Breast epithelium (tissue), 4 donors: ENCODE data around the gene MGAT4A. TPM values are rescaled to one million over a fixed set of nuclear protein-coding genes. Genes with fewer than 3 reads are reported as not detected.

Experiments
- DNase-seq, 2 donors: peaks; one replicate each; pipeline ENCODE4 v3.0.0-alpha.2; 2019; ENCODE audit warnings: low spot score in 2 of 2
- H3K27ac ChIP-seq, 2 donors: fragments of 200-600 bp; sonication (generic) in 1 of 2; one replicate each; pipeline ENCODE4 v1.5.1; 2016 to 2019; ENCODE audit warnings: mild to moderate bottlenecking in 1 of 2
- H3K27me3 ChIP-seq, 2 donors: fragments of 200-600 bp; sonication (generic) in 1 of 2; one replicate each; pipeline versions ENCODE4 v1.5.1 to v1.6.0; 2017 to 2019; ENCODE audit warnings: control low read depth in 1 of 2, mild to moderate bottlenecking in 1 of 2
- H3K36me3 ChIP-seq: fragments of 200-600 bp; one replicate; pipeline ENCODE4 v1.5.1; 2019
- H3K4me1 ChIP-seq, 2 donors: fragments of 200-600 bp; sonication (generic); one replicate each; pipeline ENCODE4 v1.5.1; 2016 to 2019; ENCODE audit warnings: control low read depth in 1 of 2
- H3K4me3 ChIP-seq, 3 donors: fragments of 200-600 bp; sonication (generic); 1 replicate in 2 of 3; 2 replicates in 1 of 3; pipeline ENCODE4 v1.5.1; 2016 to 2019; ENCODE audit warnings: mild to moderate bottlenecking in 3 of 3, moderate library complexity in 2 of 3
- H3K9me3 ChIP-seq, 2 donors: fragments of 200-600 bp; sonication (generic) in 1 of 2; one replicate each; pipeline ENCODE4 v1.5.1; 2016 to 2019; ENCODE audit warnings: control low read depth in 1 of 2
- POLR2A ChIP-seq: fragments of 450-650 bp; IDR thresholded peaks from one replicate; pipeline ENCODE4 v1.6.1; 2016; ENCODE audit warnings: antibody characterized with exemption, mild to moderate bottlenecking, moderate library complexity
- POLR2AphosphoS5 ChIP-seq, 3 donors: sonication (generic); formaldehyde crosslinking; IDR thresholded peaks; one replicate each; pipeline ENCODE4 v1.6.1; 2017; ENCODE audit warnings: antibody characterized with exemption in 3 of 3
- intact Hi-C: fragments of 100-400 bp; cut with DNase I; formaldehyde crosslinking; loops from one replicate; pipeline ENCODE4 v1.15.1; 2023; ENCODE audit warnings: low total_unique reads
- total RNA-seq, 3 donors: library from RNA; depleted of rRNA; stranded (reverse); fragments of >200 nt; gene quantifications; one replicate each; pipeline ENCODE4 v1.1.0, GENCODE V29; 2016
- TF ChIP-seq, protein P1 (sequence below), 3 donors: fragments of 450-650 bp; IDR thresholded peaks; one replicate each; pipeline ENCODE4 v1.5.1; 2016 to 2017; ENCODE audit warnings: antibody characterized with exemption in 3 of 3, mild to moderate bottlenecking in 3 of 3, moderate library complexity in 3 of 3

MGAT4A gene
- total RNA-seq, 3 donors from 2014 or later: 28.6 to 41.1 (median 34.4) TPM

DNA sequence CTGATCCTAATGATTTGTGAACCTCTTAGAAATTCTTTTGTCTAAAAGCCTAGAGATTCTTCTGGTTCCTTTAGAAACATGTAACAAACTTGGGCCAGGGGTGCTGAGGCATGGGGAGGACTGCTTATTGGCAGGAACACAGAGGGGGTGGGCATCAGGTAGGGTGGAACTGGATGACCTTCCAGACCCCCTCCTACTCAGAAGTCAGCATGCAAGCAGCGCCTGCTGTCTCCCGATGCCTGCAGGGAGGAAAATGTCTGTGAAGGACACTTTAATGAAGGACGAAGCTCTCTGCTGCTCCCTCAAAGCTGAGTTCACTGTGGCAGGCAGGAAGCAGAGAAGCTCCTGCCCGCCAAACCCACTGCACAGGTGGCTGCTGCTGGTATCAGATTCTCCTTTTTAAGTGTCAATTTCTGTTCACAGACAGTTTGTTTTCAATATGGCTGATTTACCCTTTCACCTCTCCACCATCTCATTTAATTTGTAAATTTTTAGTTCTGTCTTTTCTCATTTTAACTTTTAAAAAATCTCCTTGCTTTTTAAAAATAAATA, 142.0 kb downstream of the MGAT4A start:
- H3K4me1 ChIP-seq: no peaks in the 10 kb centered on the region
- no peak overlapping the region for H3K27ac ChIP-seq
- no peak for DNase-seq
- H3K27me3 ChIP-seq: no peaks in the 10 kb centered on the region
- intact Hi-C loops: no loop called here
- H3K4me3 ChIP-seq: no peak overlapping the region
- H3K9me3 ChIP-seq: no peaks in the 10 kb centered on the region
- TF ChIP-seq POLR2AphosphoS5 (IDR thresholded peaks at IDR 0.05): no peak
- TF ChIP-seq, protein P1, sequence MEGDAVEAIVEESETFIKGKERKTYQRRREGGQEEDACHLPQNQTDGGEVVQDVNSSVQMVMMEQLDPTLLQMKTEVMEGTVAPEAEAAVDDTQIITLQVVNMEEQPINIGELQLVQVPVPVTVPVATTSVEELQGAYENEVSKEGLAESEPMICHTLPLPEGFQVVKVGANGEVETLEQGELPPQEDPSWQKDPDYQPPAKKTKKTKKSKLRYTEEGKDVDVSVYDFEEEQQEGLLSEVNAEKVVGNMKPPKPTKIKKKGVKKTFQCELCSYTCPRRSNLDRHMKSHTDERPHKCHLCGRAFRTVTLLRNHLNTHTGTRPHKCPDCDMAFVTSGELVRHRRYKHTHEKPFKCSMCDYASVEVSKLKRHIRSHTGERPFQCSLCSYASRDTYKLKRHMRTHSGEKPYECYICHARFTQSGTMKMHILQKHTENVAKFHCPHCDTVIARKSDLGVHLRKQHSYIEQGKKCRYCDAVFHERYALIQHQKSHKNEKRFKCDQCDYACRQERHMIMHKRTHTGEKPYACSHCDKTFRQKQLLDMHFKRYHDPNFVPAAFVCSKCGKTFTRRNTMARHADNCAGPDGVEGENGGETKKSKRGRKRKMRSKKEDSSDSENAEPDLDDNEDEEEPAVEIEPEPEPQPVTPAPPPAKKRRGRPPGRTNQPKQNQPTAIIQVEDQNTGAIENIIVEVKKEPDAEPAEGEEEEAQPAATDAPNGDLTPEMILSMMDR (IDR thresholded peaks at IDR 0.05): no peak
- TF ChIP-seq POLR2A: no peak
- H3K36me3 ChIP-seq: peaks cover 3% of the 10 kb centered on the region

DNA sequence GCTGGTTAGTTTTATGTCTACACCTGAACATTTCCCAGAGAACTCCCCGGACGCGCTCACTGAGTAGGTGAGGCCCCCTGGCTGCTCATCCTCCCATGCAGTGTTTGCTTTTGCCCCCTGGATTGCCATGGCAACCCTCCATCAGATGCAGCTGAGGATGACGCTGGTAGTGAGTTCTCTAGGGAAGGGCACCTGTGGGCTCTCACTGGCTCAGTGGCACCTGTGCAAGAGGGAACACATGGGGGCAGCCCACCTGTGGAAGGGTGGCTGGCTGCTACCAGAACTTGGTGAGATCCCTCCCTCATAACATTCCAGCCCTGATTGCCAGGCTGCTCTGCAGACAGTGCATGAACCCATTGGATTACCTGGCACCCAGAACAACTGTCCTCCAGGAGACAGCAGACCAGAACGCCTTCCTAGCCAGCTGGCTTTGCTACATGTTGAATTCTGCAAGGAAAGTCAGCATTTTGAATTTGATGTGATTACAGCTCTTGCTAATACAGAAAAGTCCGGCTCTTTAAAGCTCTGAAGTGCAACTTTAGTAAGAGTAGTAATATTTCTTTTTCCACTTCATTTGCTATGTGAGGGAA, 144.3 kb downstream of the MGAT4A start:
- TF ChIP-seq POLR2A (no peak), POLR2AphosphoS5 (IDR thresholded peaks at IDR 0.05) (no peak)
- TF ChIP-seq, protein P1 (IDR thresholded peaks at IDR 0.05): no peak
- DNase-seq: no peak
- intact Hi-C loops: no loop called here
- H3K36me3 ChIP-seq: peaks cover 3% of the 10 kb centered on the region
- no peak overlapping the region for H3K4me3 ChIP-seq
- no peaks in the 10 kb centered on the region for H3K9me3 ChIP-seq
- H3K4me1 ChIP-seq: no peaks in the 10 kb centered on the region
- H3K27ac ChIP-seq: no peak overlapping the region
- H3K27me3 ChIP-seq: no peaks in the 10 kb centered on the region

DNA sequence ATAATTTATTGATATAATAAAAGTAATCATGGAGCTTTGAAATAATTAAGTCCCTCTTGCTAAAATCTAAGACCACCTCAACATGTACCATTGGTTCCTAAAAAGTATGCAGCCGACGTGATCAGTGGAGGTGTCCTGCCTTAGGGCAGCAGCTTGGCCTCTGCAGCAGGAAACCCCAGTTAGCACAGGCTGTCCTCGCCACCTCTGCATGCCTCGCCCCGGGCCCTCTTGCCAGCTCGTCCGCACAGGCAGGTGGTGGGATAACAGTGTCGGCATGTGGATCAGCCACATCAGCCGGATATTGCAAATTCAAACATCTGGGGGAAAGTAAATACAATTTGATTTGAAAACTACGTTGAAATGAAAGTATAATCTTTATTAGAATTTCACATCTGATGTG, 145.5 kb downstream of the MGAT4A start:
- no peaks in the 10 kb centered on the region for H3K9me3 ChIP-seq
- H3K27me3 ChIP-seq: no peaks in the 10 kb centered on the region
- H3K36me3 ChIP-seq: peaks cover 3% of the 10 kb centered on the region
- DNase-seq: no peak
- no peaks in the 10 kb centered on the region for H3K4me1 ChIP-seq
- TF ChIP-seq POLR2AphosphoS5 (IDR thresholded peaks at IDR 0.05): no peak
- TF ChIP-seq, protein P1 (IDR thresholded peaks at IDR 0.05): no peak
- TF ChIP-seq POLR2A: no peak
- intact Hi-C loops: no loop called here
- no peak overlapping the region for H3K27ac ChIP-seq
- no peak overlapping the region for H3K4me3 ChIP-seq

DNA sequence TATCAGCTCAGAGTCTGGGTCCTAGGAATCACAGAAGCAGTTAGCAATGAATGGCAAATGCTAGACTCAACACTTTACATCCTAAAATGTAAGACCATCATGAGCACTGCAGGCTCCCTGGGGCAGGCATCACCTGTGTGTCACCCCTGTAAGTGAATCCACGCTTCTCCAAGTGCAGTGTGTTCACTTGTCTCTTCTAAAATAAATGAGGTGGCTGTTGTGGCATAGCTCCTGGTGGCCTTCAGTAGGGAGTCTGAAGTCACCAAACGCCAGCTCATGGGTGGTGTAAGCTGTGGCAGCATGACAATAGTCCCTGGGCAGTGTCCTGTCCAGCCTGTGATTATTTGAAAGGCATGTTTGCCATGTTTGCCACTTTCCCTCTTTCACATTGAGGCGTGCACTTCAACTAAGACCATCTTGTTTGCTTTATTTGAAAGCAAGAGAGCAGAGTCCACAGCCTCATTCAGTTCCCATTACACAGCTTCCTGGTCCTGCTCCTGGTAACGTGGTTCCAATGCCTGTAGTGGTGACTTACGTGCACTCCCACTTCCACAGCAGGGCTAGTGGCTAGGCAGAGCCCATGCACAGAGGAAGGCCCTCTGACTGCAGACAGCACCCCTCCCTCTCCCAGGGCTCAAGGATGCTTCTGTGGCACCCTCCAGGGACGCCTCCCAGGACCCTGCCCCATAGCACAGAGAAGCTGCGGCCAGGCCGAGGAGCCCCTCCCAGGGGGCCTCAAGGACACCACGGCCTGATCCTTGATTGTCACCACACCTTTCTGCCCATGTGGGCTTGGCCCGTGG, 146.9 kb downstream of the MGAT4A start:
- DNase-seq: no peak
- intact Hi-C loops: no loop called here

More for the DNA sequence above, 146.9 kb downstream of the MGAT4A start:
- no peak for TF ChIP-seq POLR2AphosphoS5 (IDR thresholded peaks at IDR 0.05)
- TF ChIP-seq, protein P1 (IDR thresholded peaks at IDR 0.05): no peak
- no peak for TF ChIP-seq POLR2A
- H3K36me3 ChIP-seq: peaks cover 3% of the 10 kb centered on the region
- H3K4me3 ChIP-seq: no peak overlapping the region
- no peaks in the 10 kb centered on the region for H3K27me3 ChIP-seq
- H3K27ac ChIP-seq: no peak overlapping the region
- no peaks in the 10 kb centered on the region for H3K4me1 ChIP-seq
- H3K9me3 ChIP-seq: no peaks in the 10 kb centered on the region
